ENCODE data around the gene GPA33.

The GPA33 gene

GRCh38 chr1:167101754-167102153 is 11.6 kb upstream of the GPA33 start:
- no peak overlapping the region for H3K23ac ChIP-seq (ENCODE audit: low read length)
- peaks cover 2 to 4% of the 10 kb centered on the region in 2 experiments for H3K4me1 ChIP-seq (ENCODE audit: control insufficient read depth in 1 of 2, insufficient read depth in 2 of 2, low read length in 2 of 2)
- H3K9me3 ChIP-seq (ENCODE audit: insufficient read depth, low read depth, low read length) = no peaks in the 10 kb centered on the region
- H3K27ac ChIP-seq (ENCODE audit: low read depth, low read length) = no peak overlapping the region
- no peak overlapping the region for H4K91ac ChIP-seq (ENCODE audit: low read depth, low read length)
- no peak overlapping the region for H2AK5ac ChIP-seq (ENCODE audit: low read length)
- H3K4me3 ChIP-seq (ENCODE audit: low read depth, low read length) = no peak overlapping the region
- no peak overlapping the region for H3K4ac ChIP-seq (ENCODE audit: low read depth, low read length)
- no peak overlapping the region for H2AFZ ChIP-seq (ENCODE audit: insufficient read depth, low read length, poor library complexity)
- no peaks in the 10 kb centered on the region for H3K36me3 ChIP-seq (ENCODE audit: control insufficient read depth in 1 of 2, insufficient read depth in 2 of 2, low read length in 2 of 2)
- DNase-seq = no peak
- H3K79me1 ChIP-seq (ENCODE audit: low read length) = no peaks in the 10 kb centered on the region
- no peak overlapping the region for H3K14ac ChIP-seq (ENCODE audit: low read length)
- H3K79me2 ChIP-seq (ENCODE audit: control insufficient read depth, insufficient read depth, low read length, poor library complexity) = no peaks in the 10 kb centered on the region
- H2BK12ac ChIP-seq (ENCODE audit: low read length) = no peak overlapping the region
- WGBS (ENCODE audit: extremely low coverage, insufficient coverage, insufficient read length) = no CpG with 5 or more reads among the region's 2 CpGs
- H3K4me2 ChIP-seq (ENCODE audit: low read length) = no peak overlapping the region
- H4K12ac ChIP-seq (ENCODE audit: low read depth, low read length) = no peak overlapping the region
- H4K8ac ChIP-seq (ENCODE audit: low read depth, low read length) = no peak overlapping the region
- no peak overlapping the region for H3K9ac ChIP-seq (ENCODE audit: low read length)
- H3K27me3 ChIP-seq (ENCODE audit: insufficient read depth, low read length) = no peaks in the 10 kb centered on the region
- no peak overlapping the region for H2BK5ac ChIP-seq (ENCODE audit: low read depth, low read length, poor library complexity)
- no peak overlapping the region for H3K18ac ChIP-seq (ENCODE audit: low read length)
- no peak overlapping the region for H2BK120ac ChIP-seq (ENCODE audit: insufficient read depth, low read length, poor library complexity)

- Histone ChIP-seq H4K8ac (ENCODE audit: low read depth, low read length) (no peak overlapping the region), H3K4me1 (ENCODE audit: control insufficient read depth in 1 of 2, insufficient read depth in 2 of 2, low read length in 2 of 2) (peaks cover 2 to 4% of the 10 kb centered on the region in 2 experiments), H3K36me3 (ENCODE audit: control insufficient read depth in 1 of 2, insufficient read depth in 2 of 2, low read length in 2 of 2) (no peaks in the 10 kb centered on the region), H2BK120ac (ENCODE audit: insufficient read depth, low read length, poor library complexity) (no peak overlapping the region), H3K9me3 (ENCODE audit: insufficient read depth, low read depth, low read length) (no peaks in the 10 kb centered on the region), H3K79me1 (ENCODE audit: low read length) (no peaks in the 10 kb centered on the region), H2BK5ac (ENCODE audit: low read depth, low read length, poor library complexity) (no peak overlapping the region), H3K79me2 (ENCODE audit: control insufficient read depth, insufficient read depth, low read length, poor library complexity) (no peaks in the 10 kb centered on the region), H3K27me3 (ENCODE audit: insufficient read depth, low read length) (no peaks in the 10 kb centered on the region), H3K23ac (ENCODE audit: low read length) (no peak overlapping the region), H3K4ac (ENCODE audit: low read depth, low read length) (no peak overlapping the region), H3K27ac (ENCODE audit: low read depth, low read length) (no peak overlapping the region), H3K4me2 (ENCODE audit: low read length) (no peak overlapping the region), H3K9ac (ENCODE audit: low read length) (no peak overlapping the region), H4K12ac (ENCODE audit: low read depth, low read length) (no peak overlapping the region), H3K4me3 (ENCODE audit: low read depth, low read length) (no peak overlapping the region), H2BK12ac (ENCODE audit: low read length) (no peak overlapping the region), H4K91ac (ENCODE audit: low read depth, low read length) (no peak overlapping the region), H2AFZ (ENCODE audit: insufficient read depth, low read length, poor library complexity) (no peak overlapping the region), H3K18ac (ENCODE audit: low read length) (no peak overlapping the region), H2AK5ac (ENCODE audit: low read length) (no peak overlapping the region), H3K14ac (ENCODE audit: low read length) (no peak overlapping the region)
- no CpG with 5 or more reads among the region's 2 CpGs for WGBS (ENCODE audit: extremely low coverage, insufficient coverage, insufficient read length)
- no peak for DNase-seq
Measured at GRCh38 chr1:167100730-167101129, 10.6 kb upstream of the GPA33 start.

GRCh38 chr1:167099851-167100250 is 9.7 kb upstream of the GPA33 start:
- Histone ChIP-seq H2BK12ac (ENCODE audit: low read length) (no peak overlapping the region), H3K9ac (ENCODE audit: low read length) (no peak overlapping the region), H3K27ac (ENCODE audit: low read depth, low read length) (no peak overlapping the region), H3K18ac (ENCODE audit: low read length) (no peak overlapping the region), H3K4me3 (ENCODE audit: low read depth, low read length) (no peak overlapping the region), H2AFZ (ENCODE audit: insufficient read depth, low read length, poor library complexity) (no peak overlapping the region), H3K79me1 (ENCODE audit: low read length) (no peaks in the 10 kb centered on the region), H3K9me3 (ENCODE audit: insufficient read depth, low read depth, low read length) (no peaks in the 10 kb centered on the region), H3K4me2 (ENCODE audit: low read length) (no peak overlapping the region), H3K27me3 (ENCODE audit: insufficient read depth, low read length) (no peaks in the 10 kb centered on the region), H3K4me1 (ENCODE audit: control insufficient read depth in 1 of 2, insufficient read depth in 2 of 2, low read length in 2 of 2) (peaks cover 2 to 4% of the 10 kb centered on the region in 2 experiments), H3K4ac (ENCODE audit: low read depth, low read length) (no peak overlapping the region), H3K14ac (ENCODE audit: low read length) (no peak overlapping the region), H2BK5ac (ENCODE audit: low read depth, low read length, poor library complexity) (no peak overlapping the region), H4K8ac (ENCODE audit: low read depth, low read length) (no peak overlapping the region), H2BK120ac (ENCODE audit: insufficient read depth, low read length, poor library complexity) (no peak overlapping the region), H3K23ac (ENCODE audit: low read length) (no peak overlapping the region), H3K79me2 (ENCODE audit: control insufficient read depth, insufficient read depth, low read length, poor library complexity) (no peaks in the 10 kb centered on the region), H2AK5ac (ENCODE audit: low read length) (no peak overlapping the region), H3K36me3 (ENCODE audit: control insufficient read depth in 1 of 2, insufficient read depth in 2 of 2, low read length in 2 of 2) (no peaks in the 10 kb centered on the region), H4K12ac (ENCODE audit: low read depth, low read length) (no peak overlapping the region), H4K91ac (ENCODE audit: low read depth, low read length) (no peak overlapping the region)
- DNase-seq = no peak
- no CpG with 5 or more reads among the region's 1 CpG for WGBS (ENCODE audit: extremely low coverage, insufficient coverage, insufficient read length)

- no peak overlapping the region for H3K4me2 ChIP-seq (ENCODE audit: low read length)
- no peaks in the 10 kb centered on the region for H3K79me2 ChIP-seq (ENCODE audit: control insufficient read depth, insufficient read depth, low read length, poor library complexity)
- no peak overlapping the region for H4K12ac ChIP-seq (ENCODE audit: low read depth, low read length)
- no peak overlapping the region for H2AFZ ChIP-seq (ENCODE audit: insufficient read depth, low read length, poor library complexity)
- DNase-seq = no peak
- no CpG with 5 or more reads among the region's 5 CpGs for WGBS (ENCODE audit: extremely low coverage, insufficient coverage, insufficient read length)
- H3K14ac ChIP-seq (ENCODE audit: low read length) = no peak overlapping the region
- H2AK5ac ChIP-seq (ENCODE audit: low read length) = no peak overlapping the region
- no peak overlapping the region for H2BK120ac ChIP-seq (ENCODE audit: insufficient read depth, low read length, poor library complexity)
- H3K4me3 ChIP-seq (ENCODE audit: low read depth, low read length) = no peak overlapping the region
- no peak overlapping the region for H3K23ac ChIP-seq (ENCODE audit: low read length)
- no peaks in the 10 kb centered on the region for H3K36me3 ChIP-seq (ENCODE audit: control insufficient read depth in 1 of 2, insufficient read depth in 2 of 2, low read length in 2 of 2)
- H3K9me3 ChIP-seq (ENCODE audit: insufficient read depth, low read depth, low read length) = no peaks in the 10 kb centered on the region
- no peak overlapping the region for H3K18ac ChIP-seq (ENCODE audit: low read length)
- H3K27me3 ChIP-seq (ENCODE audit: insufficient read depth, low read length) = no peaks in the 10 kb centered on the region
- peaks cover 3% of the 10 kb centered on the region for H3K79me1 ChIP-seq (ENCODE audit: low read length)
- H2BK5ac ChIP-seq (ENCODE audit: low read depth, low read length, poor library complexity) = no peak overlapping the region
- peaks cover 13 to 16% of the 10 kb centered on the region in 2 experiments for H3K4me1 ChIP-seq (ENCODE audit: control insufficient read depth in 1 of 2, insufficient read depth in 2 of 2, low read length in 2 of 2)
- no peak overlapping the region for H4K8ac ChIP-seq (ENCODE audit: low read depth, low read length)
- no peak overlapping the region for H4K91ac ChIP-seq (ENCODE audit: low read depth, low read length)
- no peak overlapping the region for H3K27ac ChIP-seq (ENCODE audit: low read depth, low read length)
- H3K4ac ChIP-seq (ENCODE audit: low read depth, low read length) = no peak overlapping the region
- no peak overlapping the region for H3K9ac ChIP-seq (ENCODE audit: low read length)
- no peak overlapping the region for H2BK12ac ChIP-seq (ENCODE audit: low read length)
Measured at GRCh38 chr1:167095368-167095767, 5.2 kb upstream of the GPA33 start.

All from trophoblast cell (in vitro differentiated cells and primary cell).